ENCODE results near the gene SFRP2.

The SFRP2 gene

GRCh38 chr4:153794006-153794405 lies 5.1 kb upstream of the SFRP2 start:
- no peak for DNase-seq

- no peak for DNase-seq
These were observed 3.9 kb upstream of the SFRP2 start for GRCh38 chr4:153792618-153793247.

GRCh38 chr4:153791746-153792617 lies 3.1 kb upstream of the SFRP2 start:
- no peak for DNase-seq

GRCh38 chr4:153790962-153791551 lies 2.2 kb upstream of the SFRP2 start:
- no peak for DNase-seq

- no peak for DNase-seq
These were observed 1.6 kb upstream of the SFRP2 start for GRCh38 chr4:153790500-153790865.

GRCh38 chr4:153789741-153790499 lies 1.0 kb upstream of the SFRP2 start:
- DNase-seq = no peak

GRCh38 chr4:153788051-153788412 lies 851 bp downstream of the SFRP2 start:
- no peak for DNase-seq

GRCh38 chr4:153787575-153787974 lies 1.3 kb downstream of the SFRP2 start:
- DNase-seq = no peak

GRCh38 chr4:153787061-153787560 lies 1.8 kb downstream of the SFRP2 start:
- DNase-seq = no peak

GRCh38 chr4:153785910-153786721 lies 2.8 kb downstream of the SFRP2 start:
- no peak for DNase-seq

GRCh38 chr4:153784166-153784699 lies 4.7 kb downstream of the SFRP2 start:
- DNase-seq = no peak

GRCh38 chr4:153782581-153782980 lies 6.3 kb downstream of the SFRP2 start:
- no peak for DNase-seq

- no peak for DNase-seq
These were observed 7.0 kb downstream of the SFRP2 start for GRCh38 chr4:153781717-153782416.

GRCh38 chr4:153781280-153781679 lies 7.6 kb downstream of the SFRP2 start:
- DNase-seq = no peak

- no peak for DNase-seq
These were observed 8.0 kb downstream of the SFRP2 start for GRCh38 chr4:153780876-153781275.

GRCh38 chr4:153780221-153780620 lies 8.7 kb downstream of the SFRP2 start:
- no peak for DNase-seq

- DNase-seq = no peak
These were observed 10.5 kb downstream of the SFRP2 start for GRCh38 chr4:153778383-153778782.

- no peak for DNase-seq
These were observed 11.5 kb downstream of the SFRP2 start for GRCh38 chr4:153777421-153777820.

GRCh38 chr4:153776601-153777000 lies 12.3 kb downstream of the SFRP2 start:
- DNase-seq = no peak

- DNase-seq = no peak
These were observed 15.6 kb downstream of the SFRP2 start for GRCh38 chr4:153773236-153773690.

GRCh38 chr4:153771046-153771445 lies 17.8 kb downstream of the SFRP2 start:
- no peak for DNase-seq

Data from NCI-H774 (cell line).